Activated T-helper 1 cell treated with Interleukin-2 at 50 U/mL for 16 hours (primary cell): ENCODE results near the gene TRIM71.
A peak's percentile ranks its signal among the peaks of the same experiment; 100 is the strongest.
"Not testable (repeated sequence)": the region's sequence is repeated elsewhere in the genome, so short reads cannot be mapped to it uniquely, and the experiment has no call there.

Experiments used
- DNase-seq: peaks from one replicate; pipeline ENCODE4 v3.0.0-alpha.2; 2020; ENCODE audit warnings: low read depth

TRIM71 gene

DNA sequence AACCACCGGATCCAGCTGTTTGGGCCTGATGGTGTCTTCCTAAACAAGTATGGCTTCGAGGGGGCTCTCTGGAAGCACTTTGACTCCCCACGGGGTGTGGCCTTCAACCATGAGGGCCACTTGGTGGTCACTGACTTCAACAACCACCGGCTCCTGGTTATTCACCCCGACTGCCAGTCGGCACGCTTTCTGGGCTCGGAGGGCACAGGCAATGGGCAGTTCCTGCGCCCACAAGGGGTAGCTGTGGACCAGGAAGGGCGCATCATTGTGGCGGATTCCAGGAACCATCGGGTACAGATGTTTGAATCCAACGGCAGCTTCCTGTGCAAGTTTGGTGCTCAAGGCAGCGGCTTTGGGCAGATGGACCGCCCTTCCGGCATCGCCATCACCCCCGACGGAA is 73.6 kb downstream of the TRIM71 start:
- DNase-seq = no peak

DNA sequence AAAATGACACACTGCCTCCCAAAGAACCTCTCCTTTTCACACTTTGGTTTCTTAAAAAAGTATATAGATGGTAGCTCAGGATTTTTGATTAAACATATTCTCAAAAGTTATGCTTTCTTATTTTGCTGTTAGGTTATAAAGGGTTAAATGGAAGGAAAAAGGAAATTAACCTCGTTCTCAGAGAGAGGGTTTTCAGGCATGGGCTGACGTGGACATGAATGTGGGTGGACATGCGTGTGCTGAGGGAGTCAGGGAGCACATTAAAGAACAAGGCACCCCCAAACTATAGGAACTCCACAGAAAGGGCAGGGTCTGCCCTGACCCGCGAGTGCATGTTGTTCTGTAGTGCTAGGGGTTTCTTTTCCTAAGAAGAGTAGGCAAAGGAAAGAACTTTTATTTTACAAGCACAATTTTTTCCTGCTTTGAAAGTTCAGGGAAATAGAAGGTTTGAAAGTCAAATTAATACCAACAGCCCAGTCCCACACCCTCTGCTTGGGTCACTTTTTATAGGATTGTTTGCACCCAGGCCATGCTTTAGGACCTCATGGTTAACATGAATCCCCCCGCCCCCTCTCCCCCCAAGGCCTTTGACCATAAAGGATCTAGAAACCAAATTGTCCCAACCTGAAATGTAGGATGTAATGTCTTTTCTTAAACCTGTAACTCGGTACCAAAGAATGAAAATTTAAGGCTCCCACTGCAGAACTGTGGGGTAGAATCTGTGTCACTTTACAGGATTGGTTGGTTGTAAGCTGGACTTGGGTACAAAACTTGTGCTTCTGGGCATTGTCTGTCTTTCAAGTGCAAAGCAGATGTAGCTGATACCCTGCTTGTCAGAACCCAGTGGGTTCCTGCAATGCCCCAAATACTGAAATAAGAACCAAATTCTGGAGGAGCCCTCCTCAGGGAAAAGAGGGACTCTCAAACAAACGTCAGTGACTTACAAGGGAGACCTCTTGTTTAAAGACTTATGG is 75.1 kb downstream of the TRIM71 start:
- DNase-seq = no peak

DNA sequence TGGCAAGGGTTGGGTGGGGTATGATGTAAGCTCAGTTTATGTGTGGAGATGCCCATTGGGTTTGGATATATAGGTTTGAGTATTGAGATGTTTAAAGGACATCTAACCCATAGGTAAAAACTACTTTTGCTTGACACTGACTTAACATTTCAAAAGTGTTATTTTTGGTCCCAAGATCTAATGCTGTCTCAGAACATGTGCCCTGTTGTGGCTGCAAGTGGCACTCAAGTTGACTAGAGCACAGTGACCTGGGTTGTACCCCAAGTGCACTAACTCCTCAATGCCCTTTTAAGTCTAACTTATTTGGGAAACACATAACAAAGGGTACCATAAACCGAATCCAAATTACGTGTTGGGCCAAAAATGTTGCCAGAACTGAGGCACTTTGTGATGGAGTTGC is 77.2 kb downstream of the TRIM71 start:
- DNase-seq = no peak

DNA sequence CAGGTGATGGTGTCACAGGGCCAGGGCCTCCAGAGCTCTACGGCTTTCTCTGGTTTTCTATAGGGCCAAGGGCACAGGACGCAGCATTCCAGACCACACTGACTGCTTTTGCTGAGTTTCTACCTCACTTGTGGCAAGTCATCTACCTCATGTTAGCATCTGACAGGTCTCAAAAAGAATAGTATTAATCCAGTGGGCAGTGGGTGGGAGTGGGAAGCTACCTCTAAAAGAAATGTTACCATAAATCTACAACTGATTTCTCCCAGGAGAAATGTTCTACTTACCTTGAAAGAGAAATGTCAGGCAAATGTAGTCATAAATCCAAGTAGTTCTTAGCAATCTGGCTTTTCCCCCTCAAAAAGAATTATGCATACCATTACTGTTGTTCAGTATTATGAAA is 77.9 kb downstream of the TRIM71 start:
- DNase-seq = no peak

DNA sequence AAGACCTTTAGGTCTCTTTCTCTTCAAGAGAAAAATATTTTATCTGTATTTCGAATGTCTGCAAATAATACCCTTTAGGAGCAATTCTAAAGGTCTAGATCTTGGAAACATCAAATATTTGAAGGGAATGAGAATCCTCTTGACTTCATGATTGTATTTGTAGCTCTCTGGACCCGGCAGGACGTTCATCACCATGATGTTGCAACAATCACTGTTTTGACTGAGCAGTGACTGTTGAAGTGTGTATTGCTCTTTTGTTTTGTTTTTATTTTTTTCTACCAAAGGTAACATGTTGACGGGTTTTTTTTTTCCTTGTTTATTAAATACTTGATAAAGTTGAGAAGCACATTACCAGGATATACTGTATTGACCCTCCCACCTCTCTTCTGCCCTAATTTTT is 78.3 kb downstream of the TRIM71 start:
- DNase-seq = no peak

DNA sequence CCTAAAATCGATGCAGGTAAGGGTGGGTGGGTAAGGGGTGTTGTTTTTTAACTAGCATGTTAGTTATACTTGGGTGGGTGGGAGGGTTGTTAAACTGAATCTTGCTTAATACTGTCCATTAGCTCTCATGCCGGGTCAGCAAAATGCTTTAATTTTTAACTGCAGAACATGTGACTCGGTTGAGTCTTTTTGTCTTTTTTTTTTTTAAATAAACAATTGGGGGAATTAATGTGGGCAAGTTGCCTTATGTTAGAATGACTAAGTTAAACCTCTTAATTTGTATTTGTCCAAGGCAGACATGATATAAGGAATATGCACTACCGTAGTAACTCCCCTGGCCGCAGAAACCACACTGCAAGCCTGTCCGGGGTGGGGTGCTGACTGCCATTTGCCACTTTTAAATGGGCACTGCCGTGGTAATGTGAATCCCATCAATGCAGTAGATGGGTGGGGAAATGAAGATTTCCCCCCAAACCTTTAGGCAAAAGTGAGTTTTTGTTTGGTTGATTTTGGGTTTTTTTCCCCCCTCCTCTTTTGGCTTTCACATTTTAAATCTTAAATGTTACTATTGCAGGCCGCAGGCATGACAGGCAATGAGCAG is 79.3 kb downstream of the TRIM71 start:
- no peak for DNase-seq

DNA sequence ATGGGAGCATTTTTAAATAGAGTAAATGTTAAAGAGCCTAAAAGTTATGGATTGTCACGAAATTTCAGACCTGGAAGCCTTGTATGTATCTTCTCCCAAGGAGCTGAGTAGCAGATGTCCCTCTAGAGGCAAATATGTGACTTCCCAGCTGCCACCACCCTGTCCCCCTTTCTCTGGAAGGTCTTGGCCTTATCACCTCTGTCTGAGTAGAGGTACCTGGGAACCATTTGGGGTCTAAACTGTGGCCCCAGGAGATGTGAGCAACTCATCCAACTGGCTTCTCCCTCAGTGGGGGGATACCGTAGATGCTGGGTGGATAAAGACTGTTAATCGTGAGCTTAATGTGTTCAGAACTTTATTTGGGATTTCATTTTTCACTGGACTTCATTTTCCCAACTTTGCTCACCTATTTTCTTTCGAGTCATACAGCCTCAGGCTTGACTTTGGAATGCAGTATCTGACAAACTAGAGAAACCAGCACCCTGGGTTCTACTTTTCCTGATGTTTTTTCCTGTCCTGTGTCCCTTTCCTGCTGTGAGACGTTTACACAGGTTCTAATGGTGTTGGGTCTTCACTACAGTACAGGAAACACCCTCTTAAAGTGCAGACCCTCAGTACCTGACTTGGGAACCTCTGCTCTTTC is 80.3 kb downstream of the TRIM71 start:
- DNase-seq = no peak

DNA sequence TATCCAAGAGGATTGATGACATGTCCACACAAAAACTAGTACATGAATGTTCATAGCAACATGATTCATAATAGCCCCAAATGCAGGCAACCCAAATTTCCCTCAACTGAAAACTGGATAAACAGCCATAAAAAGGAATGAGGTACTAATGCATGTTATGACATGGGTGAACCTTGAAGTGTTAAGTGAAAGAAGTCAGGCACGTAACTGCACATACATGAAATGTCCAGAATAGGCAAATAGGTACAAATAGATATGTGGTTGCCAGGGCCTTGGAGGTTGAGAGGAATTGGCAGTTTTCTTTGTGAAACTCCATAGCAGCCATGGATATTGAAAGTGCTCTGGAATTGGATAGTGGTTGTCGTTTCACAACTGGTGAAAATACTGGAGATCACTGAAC is 81.5 kb downstream of the TRIM71 start:
- DNase-seq = no peak

DNA sequence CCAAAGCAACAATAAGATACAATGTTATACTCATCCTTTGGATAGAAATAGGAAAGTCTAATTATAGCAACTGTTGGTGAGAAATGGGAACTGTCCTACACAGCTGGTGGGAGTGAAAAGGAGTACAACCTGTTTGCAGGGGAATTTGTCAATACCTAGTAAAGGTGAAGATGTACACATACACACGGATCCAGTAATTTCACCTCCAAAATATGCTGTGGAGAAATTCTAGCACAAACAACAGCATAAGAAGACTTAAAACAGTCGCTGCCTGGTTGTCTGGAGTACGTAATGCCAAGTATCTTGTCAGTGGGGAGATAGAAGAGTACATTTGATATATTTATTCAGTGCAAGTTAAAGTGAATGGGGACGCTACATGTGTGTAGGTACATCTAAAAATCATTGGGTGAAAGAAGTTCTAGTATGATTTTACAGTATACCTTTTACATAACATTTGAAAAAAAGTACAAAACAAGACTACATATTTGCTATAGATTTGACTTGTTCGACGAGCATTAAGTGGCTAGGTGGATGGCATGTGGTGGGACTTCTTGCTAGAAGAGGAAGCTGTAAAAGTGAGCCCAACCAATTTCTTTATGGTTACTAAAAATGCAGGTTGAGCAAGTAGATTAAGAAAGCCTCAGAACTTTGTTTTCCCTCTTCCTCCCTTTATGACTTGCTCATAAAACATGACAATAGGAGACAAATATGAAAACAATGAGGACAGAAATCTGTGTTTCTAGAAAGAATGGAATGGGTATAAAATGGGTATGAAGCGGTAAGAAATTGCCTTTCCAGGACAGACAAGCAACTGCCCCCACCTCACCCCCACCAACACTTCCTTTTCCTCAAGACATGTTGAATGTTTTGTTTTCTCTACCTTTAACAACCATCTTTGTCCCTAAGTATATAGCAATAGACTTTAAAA is 83.5 kb downstream of the TRIM71 start:
- DNase-seq = no peak

DNA sequence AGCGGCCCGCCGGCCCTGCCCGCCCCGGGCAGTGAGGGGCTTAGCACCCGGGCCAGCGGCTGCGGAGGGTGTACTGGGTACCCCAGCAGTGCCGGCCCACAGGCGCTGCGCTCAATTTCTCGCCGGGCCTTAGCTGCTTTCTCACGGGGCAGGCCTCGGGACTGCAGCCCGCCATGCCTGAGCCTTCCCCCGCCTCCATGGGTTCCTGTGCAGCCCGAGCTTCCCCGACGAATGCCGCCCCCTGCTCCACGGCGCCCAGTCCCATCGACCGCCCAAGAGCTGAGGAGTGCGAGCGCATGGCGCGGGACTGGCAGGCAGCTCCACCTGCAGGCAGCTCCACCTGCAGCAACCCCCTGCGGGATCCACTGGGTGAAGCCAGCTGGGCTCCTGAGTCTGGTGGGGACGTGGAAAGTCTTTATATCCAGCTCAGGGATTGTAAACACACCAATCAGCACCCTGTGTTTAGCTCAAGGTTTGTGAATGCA is 85.1 kb downstream of the TRIM71 start:
- DNase-seq = peak; percentile 7

DNA sequence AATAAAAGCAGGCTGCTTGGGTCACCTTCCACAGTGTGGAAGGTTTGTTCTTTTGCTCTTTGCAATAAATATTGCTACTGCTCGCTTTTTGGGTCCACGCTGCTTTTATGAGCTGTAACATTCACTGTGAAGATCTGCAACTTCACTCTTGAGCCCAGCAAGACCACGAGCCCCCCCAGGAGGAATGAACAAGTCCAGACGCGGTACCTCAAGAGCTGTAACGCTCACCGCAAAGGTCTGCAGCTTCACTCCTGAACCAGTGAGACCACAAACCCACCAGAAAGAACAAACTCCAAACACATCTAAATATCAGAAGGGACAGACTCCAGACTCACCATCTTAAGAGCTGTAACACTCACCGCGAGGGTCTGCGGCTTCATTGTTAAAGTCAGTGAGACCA is 86.2 kb downstream of the TRIM71 start:
- DNase-seq = no peak

DNA sequence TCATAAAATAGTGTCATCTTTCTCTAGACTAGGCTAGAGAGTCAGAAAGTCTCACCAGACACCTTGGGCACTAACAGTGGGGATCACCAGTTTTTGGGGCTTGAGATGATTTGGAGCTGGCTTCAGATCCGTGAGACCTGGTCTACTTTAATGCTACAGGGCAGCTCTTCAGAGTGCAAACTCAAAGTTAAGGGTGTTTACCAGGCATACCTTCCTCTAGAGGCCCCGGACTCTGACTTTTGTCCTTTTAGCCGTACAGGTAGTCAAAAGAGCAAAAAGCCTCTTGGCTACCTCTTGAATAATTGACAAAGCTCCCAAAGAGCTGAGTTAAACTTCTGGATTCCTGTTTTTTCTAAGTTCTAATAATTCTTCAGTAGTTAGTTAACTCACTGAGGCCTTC is 92.2 kb downstream of the TRIM71 start:
- DNase-seq = no peak

DNA sequence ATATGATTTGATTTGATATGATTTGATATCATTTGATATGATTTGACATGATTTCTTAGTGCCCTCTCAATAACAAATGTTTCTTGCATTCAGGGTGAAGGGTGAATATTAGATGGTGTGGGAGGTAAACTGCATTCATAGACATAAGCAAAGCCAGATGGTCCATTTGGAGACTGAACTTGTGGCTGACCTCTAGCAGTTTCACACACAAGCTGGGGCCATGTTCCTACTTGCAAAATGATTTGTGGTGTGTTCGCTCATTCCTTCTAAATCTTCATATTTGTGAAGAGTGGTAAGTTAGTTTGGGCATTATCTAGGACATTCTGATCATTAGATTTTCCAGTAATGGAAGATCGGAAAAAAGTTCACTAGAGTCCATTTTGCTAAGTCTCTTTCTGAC is 93.2 kb downstream of the TRIM71 start:
- no peak for DNase-seq

DNA sequence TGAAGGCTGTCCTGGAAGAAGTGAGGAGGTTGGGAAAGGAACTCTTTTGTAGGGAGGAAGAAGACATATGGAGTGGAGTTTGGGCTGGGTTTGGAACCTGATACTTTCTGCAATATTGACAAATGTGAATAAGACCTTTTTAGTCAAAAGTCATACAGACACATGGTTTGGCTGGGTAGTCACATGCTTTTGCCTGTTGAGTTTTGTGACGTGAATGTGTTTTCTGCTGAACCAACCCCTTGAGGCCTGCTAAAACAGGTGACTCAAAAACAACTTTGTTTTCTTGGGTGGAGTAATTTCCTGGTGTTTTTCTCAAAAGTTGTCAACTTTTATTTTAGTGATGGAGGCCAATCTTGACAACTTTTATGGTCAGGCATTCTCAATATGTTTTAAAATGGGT is 94.2 kb downstream of the TRIM71 start:
- no peak for DNase-seq

DNA sequence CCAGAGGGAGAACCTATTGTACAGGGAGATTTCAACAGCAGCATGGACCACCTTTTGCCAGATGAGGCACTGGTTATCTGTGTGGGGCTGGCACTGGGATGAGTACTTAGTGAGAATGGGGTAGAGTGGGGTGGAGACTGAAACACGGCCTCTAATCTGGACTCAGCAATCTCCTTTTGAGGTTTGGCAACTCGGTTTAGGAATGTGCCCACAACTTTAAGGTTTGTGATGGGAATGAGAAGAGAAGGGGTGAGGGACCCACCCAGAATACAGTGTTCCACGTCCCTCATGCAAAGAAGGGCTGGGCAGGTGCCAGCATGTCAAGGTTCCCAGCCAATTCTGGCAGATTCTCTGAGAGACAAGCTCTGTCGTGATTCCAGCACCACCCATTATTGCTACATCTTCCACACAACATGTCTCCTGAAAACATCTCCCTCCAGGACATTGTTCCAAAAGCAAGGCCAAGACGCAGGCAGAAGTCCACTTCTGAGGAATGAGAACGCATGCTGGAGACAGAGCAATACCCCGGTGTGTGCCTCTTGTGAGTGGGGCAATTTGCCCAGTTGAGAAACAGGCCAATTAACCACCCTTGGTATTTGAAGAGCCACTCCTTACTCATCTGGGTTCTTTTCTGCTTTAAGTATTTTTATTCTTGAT is 96.1 kb downstream of the TRIM71 start:
- no peak for DNase-seq

DNA sequence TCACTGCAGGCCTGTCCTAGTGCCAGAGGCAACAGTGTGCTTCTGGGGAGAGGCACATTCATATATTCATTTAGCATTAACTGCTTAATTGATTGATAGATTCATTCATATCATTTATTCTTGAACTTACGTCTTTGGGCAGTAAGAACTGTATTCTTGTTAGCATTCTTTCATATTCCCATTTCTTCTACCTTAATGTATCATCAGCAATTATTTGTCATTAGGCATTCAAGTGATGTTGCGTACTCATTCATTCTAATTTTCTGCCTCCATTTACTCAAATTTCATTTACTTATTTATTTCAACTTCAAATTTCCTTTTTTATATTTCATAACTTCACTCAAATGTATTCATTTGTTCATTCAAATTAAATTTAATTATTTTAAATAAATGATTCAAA is 102.1 kb downstream of the TRIM71 start:
- no peak for DNase-seq

DNA sequence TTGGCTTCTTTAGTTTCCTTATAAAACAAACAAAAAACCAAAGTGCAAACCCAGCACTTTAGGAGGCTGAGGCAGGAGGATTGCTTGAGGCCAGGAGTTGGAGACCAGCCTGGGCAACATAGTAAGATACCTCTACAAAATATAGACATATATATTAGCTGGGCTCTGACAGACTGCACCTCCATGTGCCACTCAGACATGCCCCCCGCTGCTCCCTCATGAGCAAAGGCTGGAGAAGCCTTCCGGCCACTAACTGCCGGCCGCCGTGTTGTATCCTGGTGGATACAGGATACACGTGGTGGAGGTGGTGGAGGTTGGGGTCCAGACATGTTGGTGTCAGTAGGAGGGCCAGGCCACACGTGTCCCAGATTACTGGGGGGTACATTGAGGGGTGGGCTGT is 104.3 kb downstream of the TRIM71 start:
- no peak for DNase-seq

DNA sequence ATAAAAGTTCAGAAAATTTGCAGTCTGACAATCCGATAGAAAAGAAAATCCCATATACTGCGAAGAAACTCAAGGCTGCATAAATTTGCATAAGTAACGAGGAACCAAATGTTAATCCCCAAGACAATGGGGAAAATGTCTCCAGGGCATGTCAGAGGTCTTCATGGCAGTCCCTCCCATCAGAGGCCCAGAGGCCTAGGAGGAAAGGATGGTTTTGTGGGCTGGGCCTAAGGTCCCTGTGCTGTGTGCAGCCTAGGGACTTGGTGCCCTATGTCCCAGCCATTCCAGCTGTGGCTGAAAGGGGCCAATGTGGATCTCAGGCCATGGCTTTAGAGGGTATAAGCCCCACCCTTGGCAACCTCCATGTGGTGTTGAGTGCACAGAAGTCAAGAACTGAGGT is 112.4 kb downstream of the TRIM71 start:
- no peak for DNase-seq

DNA sequence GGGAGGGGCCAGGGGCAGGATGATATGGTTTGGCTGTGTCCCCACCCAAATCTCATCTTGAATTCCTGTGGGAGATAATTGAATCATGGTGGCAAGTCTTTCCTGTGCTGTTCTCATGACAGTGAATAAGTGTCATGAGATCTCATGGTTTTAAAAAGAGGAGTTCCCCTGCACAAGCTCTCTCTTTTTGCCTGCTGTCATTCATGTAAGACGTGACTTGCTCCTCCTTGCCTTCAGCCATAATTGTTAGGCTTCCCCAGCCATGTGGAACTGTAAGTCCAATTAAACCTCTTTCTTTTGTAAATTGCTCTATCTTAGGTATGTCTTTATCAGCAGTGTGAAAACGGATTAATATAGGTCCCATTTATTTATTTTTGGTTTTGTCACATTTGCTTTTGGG is 113.5 kb downstream of the TRIM71 start:
- not testable (repeated sequence) for DNase-seq

DNA sequence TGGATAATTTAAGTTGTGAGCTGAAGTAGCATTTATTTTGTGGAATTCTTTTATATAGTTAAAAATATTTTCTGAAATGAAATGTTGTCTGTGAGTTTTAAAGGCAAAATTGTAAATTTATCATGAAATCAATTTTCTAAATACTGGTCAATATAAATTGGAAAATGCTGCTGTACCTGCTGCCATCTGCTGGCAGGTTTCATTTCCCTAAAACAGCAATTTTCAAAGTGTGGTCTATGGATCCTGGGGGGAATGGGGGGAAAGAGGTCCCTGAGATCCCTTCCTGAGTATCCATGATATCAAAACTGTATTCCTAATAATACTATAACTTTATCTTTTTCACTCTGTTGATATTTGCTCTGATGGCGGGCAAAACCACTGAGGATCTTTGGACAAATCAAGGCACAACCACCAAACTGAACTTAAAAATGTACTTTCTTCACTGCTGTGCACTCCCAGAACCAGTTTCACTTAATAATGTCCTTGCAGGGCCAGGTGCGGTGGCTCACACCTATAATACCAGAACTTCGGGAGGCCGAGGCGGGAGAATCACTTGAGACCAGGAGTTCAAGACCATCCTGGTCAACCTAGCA is 116.4 kb downstream of the TRIM71 start:
- DNase-seq = no peak

DNA sequence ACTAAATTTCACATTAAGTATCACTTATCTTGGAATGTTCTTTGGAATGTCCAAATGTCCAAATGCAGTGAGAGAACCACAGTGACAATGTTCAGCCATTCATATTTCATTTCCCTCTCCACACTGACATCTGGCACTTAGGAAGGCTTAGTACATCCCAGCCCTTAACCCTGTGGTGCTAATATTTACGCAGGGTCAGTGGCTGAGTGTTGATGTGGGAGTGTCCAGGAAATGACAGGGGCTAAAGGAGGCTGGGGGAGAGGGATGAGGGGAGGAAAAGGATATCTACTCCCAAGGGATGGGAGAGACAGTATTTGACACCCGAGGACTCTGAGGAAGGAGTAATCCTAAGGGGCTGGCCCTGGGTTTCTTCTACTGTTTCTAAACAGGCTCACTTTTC is 119.5 kb downstream of the TRIM71 start:
- no peak for DNase-seq
